Measurements from ENCODE around the gene ARFGAP1. TPM values are rescaled to one million over a fixed set of nuclear protein-coding genes. Genes with fewer than 3 reads are reported as not detected.

The ARFGAP1 gene
- total RNA-seq, 1 experiment from 2014 or later = 127 TPM

DNA sequence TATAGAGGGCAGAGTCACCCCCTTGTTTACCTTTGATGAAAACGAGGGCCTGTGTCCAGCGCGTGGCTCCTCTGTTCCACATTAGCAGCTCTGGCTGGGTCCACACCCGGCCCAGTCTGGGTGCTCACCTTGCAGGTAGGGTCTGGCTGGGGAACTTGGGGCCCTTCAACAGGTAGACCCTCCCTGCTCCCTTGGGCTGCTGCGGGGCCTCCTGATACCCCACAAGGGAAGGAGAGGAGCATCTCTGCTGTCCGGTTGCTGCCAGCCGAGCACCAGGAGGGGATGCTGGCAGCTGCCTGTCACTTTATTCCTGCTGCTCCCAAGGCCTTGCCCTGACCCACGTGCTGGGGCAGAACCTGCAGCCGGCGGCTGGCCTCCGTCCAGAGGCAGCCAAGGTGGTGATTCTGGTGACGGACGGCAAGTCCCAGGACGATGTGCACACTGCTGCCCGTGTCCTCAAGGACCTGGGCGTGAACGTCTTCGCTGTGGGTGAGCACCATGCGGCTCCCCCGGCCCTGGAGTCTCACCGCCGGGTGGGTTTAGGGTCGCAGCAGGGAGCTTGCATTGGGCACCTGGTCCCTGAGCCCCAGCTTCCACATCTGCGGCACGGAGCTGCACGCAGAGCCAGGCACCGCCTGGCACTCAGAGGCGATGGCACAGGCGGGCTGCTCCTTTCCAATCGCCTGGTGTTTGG, 35.8 kb downstream of the ARFGAP1 start:
- DNase-seq = no peak
- BruUV-seq (replicated peaks) = no TSS peak
- H3K27me3 Mint-ChIP-seq (ENCODE audit: unreplicated experiment) = peaks cover 87% of the 10 kb centered on the region
- no peak overlapping the region for H3K27ac Mint-ChIP-seq (ENCODE audit: unreplicated experiment)
- H3K9me3 Mint-ChIP-seq (ENCODE audit: low read depth, unreplicated experiment) = no peaks in the 10 kb centered on the region
- no peak for TF ChIP-seq CTCF (IDR thresholded peaks at IDR 0.05; ENCODE audit: unreplicated experiment)
- intact Hi-C loops (cut with micrococcal nuclease; ENCODE audit: unreplicated experiment) = loop anchor here (2.0 kb wide), 1 partner anchor 72 kb away; no protein-coding TSS in a partner anchor
- H3K36me3 Mint-ChIP-seq (ENCODE audit: insufficient read depth, unreplicated experiment) = peaks cover 5% of the 10 kb centered on the region
- no peak overlapping the region for H3K4me3 Mint-ChIP-seq (ENCODE audit: low read depth, unreplicated experiment)
- no peaks in the 10 kb centered on the region for H3K4me1 Mint-ChIP-seq (ENCODE audit: low read depth, unreplicated experiment)
- CTCF ChIA-PET = interaction anchor here (0.6 to 3.3 kb wide), 7 partner anchors 12 to 226 kb away, joined by 3 to 55 read pairs (median 4); partner anchors contain the start of gene PPDPF

DNA sequence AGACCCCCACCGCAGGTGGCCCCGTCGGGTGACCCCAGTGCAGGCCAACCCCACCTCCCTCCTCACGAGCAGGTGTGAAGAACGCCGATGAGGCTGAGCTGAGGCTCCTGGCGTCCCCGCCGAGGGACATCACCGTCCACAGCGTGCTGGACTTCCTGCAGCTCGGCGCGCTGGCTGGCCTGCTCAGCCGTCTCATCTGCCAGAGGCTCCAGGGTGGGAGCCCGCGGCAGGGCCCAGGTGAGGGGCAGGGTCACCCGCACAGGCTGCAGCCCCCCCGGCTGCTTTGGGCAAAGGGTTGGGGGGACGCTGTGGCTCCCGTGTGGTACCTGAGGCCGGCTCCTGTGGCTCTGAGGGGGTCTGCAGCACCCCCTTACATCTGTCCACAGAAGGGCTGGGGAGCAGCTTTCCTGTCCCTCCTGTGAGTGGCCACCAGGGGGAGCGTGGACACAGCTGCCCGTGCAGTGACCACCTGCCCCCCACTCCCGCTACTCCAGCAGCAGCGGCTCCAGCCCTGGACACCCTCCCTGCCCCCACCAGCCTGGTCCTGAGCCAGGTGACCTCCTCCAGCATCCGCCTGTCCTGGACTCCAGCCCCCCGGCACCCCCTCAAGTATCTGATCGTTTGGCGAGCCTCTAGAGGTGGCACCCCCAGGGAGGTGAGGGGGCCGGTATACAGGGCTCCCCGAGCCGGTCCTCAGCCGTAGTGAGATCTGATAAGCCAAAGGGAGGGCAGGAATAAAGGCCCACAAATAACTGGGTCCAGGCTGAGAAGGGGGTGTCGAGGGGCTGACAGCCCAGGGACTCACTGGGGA, 36.9 kb downstream of the ARFGAP1 start:
- H3K4me1 Mint-ChIP-seq (ENCODE audit: low read depth, unreplicated experiment) = no peaks in the 10 kb centered on the region
- H3K36me3 Mint-ChIP-seq (ENCODE audit: insufficient read depth, unreplicated experiment) = peaks cover 5% of the 10 kb centered on the region
- CTCF ChIA-PET = interaction anchor here (0.5 to 3.3 kb wide), 13 partner anchors 12 to 225 kb away, joined by 3 to 55 read pairs (median 4); partner anchors contain the start of gene PPDPF
- H3K27ac Mint-ChIP-seq (ENCODE audit: unreplicated experiment) = no peak overlapping the region
- intact Hi-C loops (cut with micrococcal nuclease; ENCODE audit: unreplicated experiment) = loop anchor here (2.0 kb wide), 1 partner anchor 71 kb away; no protein-coding TSS in a partner anchor
- BruUV-seq (replicated peaks) = no TSS peak
- peaks cover 90% of the 10 kb centered on the region for H3K27me3 Mint-ChIP-seq (ENCODE audit: unreplicated experiment)
- no peak overlapping the region for H3K4me3 Mint-ChIP-seq (ENCODE audit: low read depth, unreplicated experiment)
- DNase-seq = peak; percentile 78
- no peaks in the 10 kb centered on the region for H3K9me3 Mint-ChIP-seq (ENCODE audit: low read depth, unreplicated experiment)
- TF ChIP-seq CTCF (IDR thresholded peaks at IDR 0.05; ENCODE audit: unreplicated experiment) = peak; percentile 98

DNA sequence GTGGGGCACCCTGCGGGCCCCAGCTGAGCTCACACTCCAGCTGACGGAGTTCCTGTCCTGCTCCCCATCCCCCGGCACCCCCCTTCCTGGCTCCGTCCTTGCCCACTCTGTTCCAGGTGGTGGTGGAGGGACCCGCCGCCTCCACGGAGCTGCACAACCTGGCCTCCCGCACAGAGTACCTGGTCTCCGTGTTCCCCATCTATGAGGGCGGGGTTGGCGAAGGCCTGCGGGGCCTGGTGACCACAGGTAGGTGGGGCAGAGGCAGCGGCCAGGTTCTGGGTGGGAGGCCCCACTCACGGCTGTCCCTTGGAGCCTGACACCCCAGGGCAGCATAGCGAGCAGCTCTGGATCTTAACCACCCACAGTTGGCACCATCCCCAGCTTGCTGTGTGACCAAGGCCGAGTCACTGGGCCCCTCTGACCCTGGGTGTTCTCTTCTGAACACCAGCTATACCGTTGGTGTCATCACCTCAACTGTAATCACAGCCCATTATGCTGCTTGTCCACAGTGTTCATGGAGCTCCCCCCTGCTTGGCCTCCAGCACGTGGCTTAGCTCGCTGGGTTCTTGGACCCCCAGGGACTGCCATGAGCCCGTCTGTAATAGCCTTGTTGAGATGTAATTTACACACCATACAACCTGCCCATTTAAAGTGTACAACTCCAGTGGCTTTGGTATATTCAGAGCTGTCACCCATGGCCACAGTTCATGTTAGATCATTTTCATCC, 37.8 kb downstream of the ARFGAP1 start:
- no peaks in the 10 kb centered on the region for H3K4me1 Mint-ChIP-seq (ENCODE audit: low read depth, unreplicated experiment)
- H3K9me3 Mint-ChIP-seq (ENCODE audit: low read depth, unreplicated experiment) = no peaks in the 10 kb centered on the region
- intact Hi-C loops (cut with micrococcal nuclease; ENCODE audit: unreplicated experiment) = no loop called here
- H3K36me3 Mint-ChIP-seq (ENCODE audit: insufficient read depth, unreplicated experiment) = peaks cover 5% of the 10 kb centered on the region
- no TSS peak for BruUV-seq (replicated peaks)
- CTCF ChIA-PET = interaction anchor here (0.6 to 3.3 kb wide), 6 partner anchors 11 to 479 kb away, joined by 3 to 55 read pairs (median 4); no protein-coding TSS in a partner anchor
- no peak overlapping the region for H3K27ac Mint-ChIP-seq (ENCODE audit: unreplicated experiment)
- peaks cover 90% of the 10 kb centered on the region for H3K27me3 Mint-ChIP-seq (ENCODE audit: unreplicated experiment)
- no peak overlapping the region for H3K4me3 Mint-ChIP-seq (ENCODE audit: low read depth, unreplicated experiment)
- no peak for TF ChIP-seq CTCF (IDR thresholded peaks at IDR 0.05; ENCODE audit: unreplicated experiment)
- no peak for DNase-seq

GRCh38 chr20:63311186-63311832, 38.7 kb downstream of the ARFGAP1 start:
- intact Hi-C loops (cut with micrococcal nuclease; ENCODE audit: unreplicated experiment) = no loop called here
- H3K4me1 Mint-ChIP-seq (ENCODE audit: low read depth, unreplicated experiment) = no peaks in the 10 kb centered on the region
- peaks cover 9% of the 10 kb centered on the region for H3K36me3 Mint-ChIP-seq (ENCODE audit: insufficient read depth, unreplicated experiment)
- no peak for TF ChIP-seq CTCF (IDR thresholded peaks at IDR 0.05; ENCODE audit: unreplicated experiment)
- DNase-seq = no peak
- no peak overlapping the region for H3K27ac Mint-ChIP-seq (ENCODE audit: unreplicated experiment)
- no TSS peak for BruUV-seq (replicated peaks)
- no peaks in the 10 kb centered on the region for H3K9me3 Mint-ChIP-seq (ENCODE audit: low read depth, unreplicated experiment)
- no peak overlapping the region for H3K4me3 Mint-ChIP-seq (ENCODE audit: low read depth, unreplicated experiment)
- CTCF ChIA-PET = interaction anchor here (2.1 to 2.7 kb wide), 2 partner anchors 59 to 70 kb away, joined by 5 to 55 read pairs; no protein-coding TSS in a partner anchor
- H3K27me3 Mint-ChIP-seq (ENCODE audit: unreplicated experiment) = peaks cover 94% of the 10 kb centered on the region

All from Calu3 (cell line).